Neural progenitor cell (in vitro differentiated cells): Measurements from ENCODE around the gene ASPDH.

ENCODE experiments used
- CTCF ChIP-seq: fragments of 200-600 bp; sonication (generic); IDR thresholded peaks from 2 replicates; pipeline ENCODE4 v1.5.1; 2017; ENCODE audit warnings: antibody characterized with exemption, mild to moderate bottlenecking
- EZH2 ChIP-seq: fragments of 200-600 bp; sonication (generic); IDR thresholded peaks from 2 replicates; pipeline ENCODE4 v1.6.1; 2017; ENCODE audit warnings: antibody characterized with exemption, mild to moderate bottlenecking, moderate library complexity

- TF ChIP-seq CTCF, result no peak
- TF ChIP-seq EZH2, result no peak
These were observed 38.6 kb downstream of the ASPDH start for GRCh38 chr19:50475101-50475568.
